HUES6 (cell line): ENCODE measurements around the gene DSCAM.

Experiments
- H3K27ac ChIP-seq: 2 replicates; pipeline ENCODE4 v1.7.0; 2013; ENCODE audit warnings: low read depth, mild to moderate bottlenecking, low read length, inconsistent platforms
- H3K27me3 ChIP-seq: 2 replicates; pipeline ENCODE4 v1.6.1; 2013; ENCODE audit warnings: low read length; ENCODE audit not compliant: control insufficient read depth, insufficient read depth
- H3K36me3 ChIP-seq: 2 replicates; pipeline ENCODE4 v1.6.1; 2013; ENCODE audit warnings: low read length; ENCODE audit not compliant: control insufficient read depth, insufficient read depth
- H3K4me1 ChIP-seq: 2 replicates; pipeline ENCODE4 v1.6.1; 2013; ENCODE audit warnings: low read length; ENCODE audit not compliant: control insufficient read depth, insufficient read depth
- H3K4me3 ChIP-seq: 2 replicates; pipeline ENCODE4 v1.5.1; 2013; ENCODE audit warnings: low read depth, low read length
- H3K9ac ChIP-seq: one replicate; pipeline ENCODE4 v1.6.1; 2013; ENCODE audit warnings: mild to moderate bottlenecking, low read length
- H3K9me3 ChIP-seq: 2 replicates; pipeline ENCODE4 v1.6.1; 2013; ENCODE audit warnings: low read depth, low read length; ENCODE audit not compliant: control insufficient read depth, insufficient read depth

DSCAM gene

GRCh38 chr21:40662889-40663288, 184.1 kb downstream of the DSCAM start:
- H3K27ac ChIP-seq = no peak overlapping the region
- H3K4me3 ChIP-seq = no peak overlapping the region
- no peaks in the 10 kb centered on the region for H3K36me3 ChIP-seq
- no peaks in the 10 kb centered on the region for H3K27me3 ChIP-seq
- no peak overlapping the region for H3K9ac ChIP-seq
- H3K9me3 ChIP-seq = no peaks in the 10 kb centered on the region
- peaks cover 5% of the 10 kb centered on the region; the same call in 1 of the 2 replicates for H3K4me1 ChIP-seq

- Histone ChIP-seq H3K27me3 (no peaks in the 10 kb centered on the region), H3K9me3 (no peaks in the 10 kb centered on the region), H3K9ac (no peak overlapping the region), H3K4me3 (no peak overlapping the region), H3K27ac (no peak overlapping the region), H3K4me1 (peaks cover 5% of the 10 kb centered on the region; the same call in 1 of the 2 replicates), H3K36me3 (no peaks in the 10 kb centered on the region)
Measured at GRCh38 chr21:40660461-40660860, 186.5 kb downstream of the DSCAM start.

DNA sequence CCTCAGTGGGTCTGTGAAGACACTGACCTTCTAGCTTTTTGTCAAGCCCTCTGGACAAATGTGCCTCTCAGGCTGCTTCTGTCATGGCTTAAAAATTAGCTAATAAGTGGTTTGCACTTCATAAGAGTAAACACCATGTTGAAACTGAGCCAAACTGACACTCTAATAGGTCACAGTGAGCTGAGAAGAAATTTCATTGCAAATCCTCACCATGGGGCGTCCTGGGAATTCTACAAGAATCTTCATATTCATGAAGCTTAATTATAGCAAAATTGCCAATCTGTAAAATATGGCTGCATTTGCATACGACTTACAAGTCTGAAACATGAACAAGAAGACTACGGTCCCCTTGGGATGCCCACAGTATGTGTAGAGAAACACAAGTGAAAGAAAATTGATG, 188.6 kb downstream of the DSCAM start:
- H3K9me3 ChIP-seq = no peaks in the 10 kb centered on the region
- no peak overlapping the region for H3K4me3 ChIP-seq
- H3K27me3 ChIP-seq = no peaks in the 10 kb centered on the region
- peaks cover 5% of the 10 kb centered on the region; the same call in 1 of the 2 replicates for H3K4me1 ChIP-seq
- H3K27ac ChIP-seq = no peak overlapping the region
- H3K36me3 ChIP-seq = no peaks in the 10 kb centered on the region
- H3K9ac ChIP-seq = no peak overlapping the region

- Histone ChIP-seq H3K27me3 (no peaks in the 10 kb centered on the region), H3K4me3 (no peak overlapping the region), H3K4me1 (no peaks in the 10 kb centered on the region), H3K9ac (no peak overlapping the region), H3K27ac (no peak overlapping the region), H3K9me3 (peaks cover 11% of the 10 kb centered on the region; the same call in 1 of the 2 replicates), H3K36me3 (no peaks in the 10 kb centered on the region)
Measured at GRCh38 chr21:40652436-40652835, 194.5 kb downstream of the DSCAM start.

DNA sequence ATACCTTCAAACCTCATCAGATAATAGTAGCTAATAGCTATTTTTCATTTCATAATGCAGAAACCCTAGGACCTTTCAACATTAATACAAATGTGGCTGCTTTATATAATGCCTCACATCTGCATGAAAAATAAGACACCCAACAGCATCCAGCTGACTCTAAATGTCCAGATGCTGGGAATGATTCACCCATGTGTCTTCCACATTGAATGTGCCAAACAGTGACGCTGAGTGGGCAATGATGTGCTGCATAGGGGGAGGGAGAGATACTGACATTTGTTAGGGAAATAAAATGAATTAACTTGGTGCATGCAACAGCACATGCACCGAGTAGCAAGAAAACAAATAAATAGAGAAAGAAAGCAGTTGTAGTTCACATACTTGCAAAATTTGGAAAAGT, 199.3 kb downstream of the DSCAM start:
- Histone ChIP-seq H3K9ac (no peak overlapping the region), H3K36me3 (no peaks in the 10 kb centered on the region), H3K4me3 (no peak overlapping the region), H3K27ac (no peak overlapping the region), H3K9me3 (peaks cover 16% of the 10 kb centered on the region), H3K27me3 (no peaks in the 10 kb centered on the region), H3K4me1 (no peaks in the 10 kb centered on the region)

GRCh38 chr21:40646651-40647050, 200.3 kb downstream of the DSCAM start:
- Histone ChIP-seq H3K9ac (no peak overlapping the region), H3K27me3 (no peaks in the 10 kb centered on the region), H3K4me3 (no peak overlapping the region), H3K4me1 (no peaks in the 10 kb centered on the region), H3K27ac (no peak overlapping the region), H3K36me3 (no peaks in the 10 kb centered on the region), H3K9me3 (peaks cover 16% of the 10 kb centered on the region)

DNA sequence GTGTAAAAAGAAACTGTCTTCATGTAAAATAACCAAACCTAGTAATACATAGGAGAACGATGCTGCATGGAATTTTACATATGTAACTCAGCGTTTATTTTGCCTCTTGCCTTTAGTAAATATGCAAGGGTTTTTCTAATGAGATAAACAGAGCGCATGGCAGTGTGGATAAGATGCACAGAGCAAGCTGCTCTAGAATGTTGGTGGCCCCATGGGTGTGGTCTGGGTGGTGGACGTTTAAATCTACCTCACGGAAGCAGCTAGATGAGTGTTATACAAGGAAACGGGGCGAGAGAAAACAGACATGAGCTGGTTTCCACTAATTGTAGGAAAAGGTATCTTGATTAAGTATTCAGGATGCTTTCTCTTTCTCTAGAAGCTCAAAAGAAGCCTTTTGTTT, 205.9 kb downstream of the DSCAM start:
- Histone ChIP-seq H3K4me1 (no peaks in the 10 kb centered on the region), H3K9me3 (peaks cover 5% of the 10 kb centered on the region), H3K36me3 (no peaks in the 10 kb centered on the region), H3K9ac (no peak overlapping the region), H3K27ac (no peak overlapping the region), H3K27me3 (no peaks in the 10 kb centered on the region), H3K4me3 (no peak overlapping the region)

- Histone ChIP-seq H3K4me3 (no peak overlapping the region), H3K27me3 (no peaks in the 10 kb centered on the region), H3K9ac (no peak overlapping the region), H3K9me3 (peaks cover 5% of the 10 kb centered on the region), H3K27ac (no peak overlapping the region), H3K36me3 (no peaks in the 10 kb centered on the region), H3K4me1 (no peaks in the 10 kb centered on the region)
Measured at GRCh38 chr21:40640266-40640789, 206.6 kb downstream of the DSCAM start.

- H3K4me1 ChIP-seq = no peaks in the 10 kb centered on the region
- H3K36me3 ChIP-seq = no peaks in the 10 kb centered on the region
- peaks cover 5% of the 10 kb centered on the region; the same call in 1 of the 2 replicates for H3K9me3 ChIP-seq
- no peak overlapping the region for H3K4me3 ChIP-seq
- no peaks in the 10 kb centered on the region for H3K27me3 ChIP-seq
- H3K27ac ChIP-seq = no peak overlapping the region
- no peak overlapping the region for H3K9ac ChIP-seq
Measured at GRCh38 chr21:40639616-40640194, 207.3 kb downstream of the DSCAM start.

DNA sequence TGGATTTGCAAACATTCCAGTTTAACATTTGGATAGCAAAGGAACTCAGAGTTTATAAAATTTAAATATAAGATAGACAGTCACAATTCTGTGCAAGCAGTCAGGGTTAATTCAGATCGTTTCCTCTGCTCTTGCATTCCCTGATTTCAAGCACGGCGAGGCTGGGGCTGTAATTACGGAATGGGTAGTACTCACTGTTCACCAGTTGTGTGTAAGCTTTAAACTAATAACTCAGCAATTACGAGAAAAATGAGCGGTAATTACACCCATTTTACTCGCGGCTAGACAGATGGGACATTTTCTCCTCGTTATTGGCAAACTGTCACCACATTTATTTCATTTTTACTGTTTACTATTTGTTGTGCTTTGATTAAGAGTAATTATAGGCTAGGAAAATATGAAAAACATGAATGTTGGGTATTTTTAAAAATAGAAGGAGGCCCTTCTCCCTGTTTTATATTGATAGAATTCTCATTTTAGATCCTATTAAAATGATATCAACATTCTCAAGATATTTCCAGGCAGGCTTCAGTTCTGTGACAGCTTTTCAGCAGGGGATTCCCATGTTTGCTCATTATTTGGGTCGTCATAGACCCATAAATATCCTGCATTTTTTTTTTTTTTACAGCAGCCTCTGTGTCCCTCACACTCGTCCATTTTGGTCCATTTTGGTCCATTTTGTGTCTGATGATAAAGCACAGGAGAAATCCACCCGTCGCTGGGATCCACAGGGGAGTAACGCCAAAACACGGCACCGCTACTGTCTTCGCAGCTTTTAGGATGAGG, 208.3 kb downstream of the DSCAM start:
- Histone ChIP-seq H3K4me1 (no peaks in the 10 kb centered on the region), H3K27me3 (no peaks in the 10 kb centered on the region), H3K4me3 (no peak overlapping the region), H3K36me3 (no peaks in the 10 kb centered on the region), H3K27ac (no peak overlapping the region), H3K9ac (no peak overlapping the region), H3K9me3 (no peaks in the 10 kb centered on the region)

GRCh38 chr21:40636026-40636425, 210.9 kb downstream of the DSCAM start:
- no peaks in the 10 kb centered on the region for H3K27me3 ChIP-seq
- no peak overlapping the region for H3K27ac ChIP-seq
- H3K4me1 ChIP-seq = no peaks in the 10 kb centered on the region
- no peaks in the 10 kb centered on the region for H3K36me3 ChIP-seq
- H3K9ac ChIP-seq = no peak overlapping the region
- no peak overlapping the region for H3K4me3 ChIP-seq
- H3K9me3 ChIP-seq = no peaks in the 10 kb centered on the region
